Stomach (tissue), 4 donors: Measurements from ENCODE around the gene TIGD7.

Source experiments
- CTCF ChIP-seq, 7 experiments: fragments of 450-650 bp in 4 of 7; fragments of 200-600 bp in 3 of 7; sonication (generic) in 3 of 7; IDR thresholded peaks; one replicate each; pipeline ENCODE4 v1.5.1; 2016 to 2019; ENCODE audit warnings: antibody characterized with exemption in 7 of 7, control low read depth in 2 of 7, mild to moderate bottlenecking in 1 of 7
- EP300 ChIP-seq: sonication (generic); formaldehyde crosslinking; IDR thresholded peaks from one replicate; pipeline ENCODE4 v1.6.1; 2017; ENCODE audit warnings: antibody characterized with exemption
- POLR2A ChIP-seq, 4 donors: fragments of 450-650 bp; IDR thresholded peaks; one replicate each; pipeline ENCODE4 v1.6.1; 2016; ENCODE audit warnings: antibody characterized with exemption in 4 of 4, control low read depth in 2 of 4, mild to moderate bottlenecking in 1 of 4, moderate library complexity in 1 of 4

- TF ChIP-seq CTCF (IDR thresholded peaks at IDR 0.05): no peak
- TF ChIP-seq EP300: no peak
- peak in 1 of 4 donors; percentile 42 for TF ChIP-seq POLR2A (IDR thresholded peaks at IDR 0.05)
Observed at GRCh38 chr16:3282730-3283542, 22.3 kb downstream of the TIGD7 start, which contains the start of gene ZNF263.
